Measurements from ENCODE around the gene LRRC8E. TPM values are rescaled to one million over a fixed set of nuclear protein-coding genes. Genes with fewer than 3 reads are reported as not detected.
A peak's percentile ranks its signal among the peaks of the same experiment; 100 is the strongest.

The LRRC8E gene
- total RNA-seq, 1 donor from 2014 or later, result not detected

- Mint-ChIP-seq H3K4me3 (ENCODE audit: unreplicated experiment) (no peak overlapping the region), H3K36me3 (ENCODE audit: unreplicated experiment) (no peaks in the 10 kb centered on the region), H3K27ac (ENCODE audit: unreplicated experiment) (no peak overlapping the region), H3K27me3 (ENCODE audit: unreplicated experiment) (peaks cover 22% of the 10 kb centered on the region), H3K9me3 (ENCODE audit: unreplicated experiment) (peaks cover 13% of the 10 kb centered on the region), H3K4me1 (ENCODE audit: low read depth, unreplicated experiment) (peaks cover 1% of the 10 kb centered on the region)
- no peak for DNase-seq
- TF ChIP-seq, protein P1, sequence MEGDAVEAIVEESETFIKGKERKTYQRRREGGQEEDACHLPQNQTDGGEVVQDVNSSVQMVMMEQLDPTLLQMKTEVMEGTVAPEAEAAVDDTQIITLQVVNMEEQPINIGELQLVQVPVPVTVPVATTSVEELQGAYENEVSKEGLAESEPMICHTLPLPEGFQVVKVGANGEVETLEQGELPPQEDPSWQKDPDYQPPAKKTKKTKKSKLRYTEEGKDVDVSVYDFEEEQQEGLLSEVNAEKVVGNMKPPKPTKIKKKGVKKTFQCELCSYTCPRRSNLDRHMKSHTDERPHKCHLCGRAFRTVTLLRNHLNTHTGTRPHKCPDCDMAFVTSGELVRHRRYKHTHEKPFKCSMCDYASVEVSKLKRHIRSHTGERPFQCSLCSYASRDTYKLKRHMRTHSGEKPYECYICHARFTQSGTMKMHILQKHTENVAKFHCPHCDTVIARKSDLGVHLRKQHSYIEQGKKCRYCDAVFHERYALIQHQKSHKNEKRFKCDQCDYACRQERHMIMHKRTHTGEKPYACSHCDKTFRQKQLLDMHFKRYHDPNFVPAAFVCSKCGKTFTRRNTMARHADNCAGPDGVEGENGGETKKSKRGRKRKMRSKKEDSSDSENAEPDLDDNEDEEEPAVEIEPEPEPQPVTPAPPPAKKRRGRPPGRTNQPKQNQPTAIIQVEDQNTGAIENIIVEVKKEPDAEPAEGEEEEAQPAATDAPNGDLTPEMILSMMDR (IDR thresholded peaks at IDR 0.05; ENCODE audit: partially characterized antibody, unreplicated experiment), result no peak
Measured at GRCh38 chr19:7864690-7865074, 23.6 kb upstream of the LRRC8E start.

- H3K27me3 Mint-ChIP-seq (ENCODE audit: unreplicated experiment), result peaks cover 22% of the 10 kb centered on the region
Measured at GRCh38 chr19:7865262-7865911, 22.9 kb upstream of the LRRC8E start.

GRCh38 chr19:7866399-7867091, 21.8 kb upstream of the LRRC8E start:
- Mint-ChIP-seq H3K27ac (ENCODE audit: unreplicated experiment) (no peak overlapping the region), H3K36me3 (ENCODE audit: unreplicated experiment) (no peaks in the 10 kb centered on the region), H3K27me3 (ENCODE audit: unreplicated experiment) (peaks cover 26% of the 10 kb centered on the region), H3K4me3 (ENCODE audit: unreplicated experiment) (no peak overlapping the region), H3K9me3 (ENCODE audit: unreplicated experiment) (peaks cover 10% of the 10 kb centered on the region), H3K4me1 (ENCODE audit: low read depth, unreplicated experiment) (peaks cover 2% of the 10 kb centered on the region)
- TF ChIP-seq, protein P1 (IDR thresholded peaks at IDR 0.05; ENCODE audit: partially characterized antibody, unreplicated experiment), result no peak
- DNase-seq, result no peak

More at GRCh38 chr19:7865262-7865911, 22.9 kb upstream of the LRRC8E start:
- H3K9me3 Mint-ChIP-seq (ENCODE audit: unreplicated experiment), result peaks cover 13% of the 10 kb centered on the region
- TF ChIP-seq, protein P1 (IDR thresholded peaks at IDR 0.05; ENCODE audit: partially characterized antibody, unreplicated experiment), result no peak
- no peak for DNase-seq
- H3K4me1 Mint-ChIP-seq (ENCODE audit: low read depth, unreplicated experiment), result peaks cover 1% of the 10 kb centered on the region
- no peak overlapping the region for H3K27ac Mint-ChIP-seq (ENCODE audit: unreplicated experiment)
- H3K4me3 Mint-ChIP-seq (ENCODE audit: unreplicated experiment), result no peak overlapping the region
- H3K36me3 Mint-ChIP-seq (ENCODE audit: unreplicated experiment), result no peaks in the 10 kb centered on the region

GRCh38 chr19:7867092-7867844, 21.0 kb upstream of the LRRC8E start:
- H3K27me3 Mint-ChIP-seq (ENCODE audit: unreplicated experiment), result peaks cover 31% of the 10 kb centered on the region
- DNase-seq, result no peak

More at GRCh38 chr19:7867092-7867844, 21.0 kb upstream of the LRRC8E start:
- H3K4me1 Mint-ChIP-seq (ENCODE audit: low read depth, unreplicated experiment), result peaks cover 4% of the 10 kb centered on the region
- no peak overlapping the region for H3K4me3 Mint-ChIP-seq (ENCODE audit: unreplicated experiment)
- TF ChIP-seq, protein P1 (IDR thresholded peaks at IDR 0.05; ENCODE audit: partially characterized antibody, unreplicated experiment), result no peak
- peak overlapping the region; percentile 25 for H3K27ac Mint-ChIP-seq (ENCODE audit: unreplicated experiment)
- H3K9me3 Mint-ChIP-seq (ENCODE audit: unreplicated experiment), result peaks cover 10% of the 10 kb centered on the region
- no peaks in the 10 kb centered on the region for H3K36me3 Mint-ChIP-seq (ENCODE audit: unreplicated experiment)
